ENCODE data around the gene ELP1. TPM values are rescaled to one million over a fixed set of nuclear protein-coding genes. Genes with fewer than 3 reads are reported as not detected.

Gene ELP1
- polyA plus RNA-seq, 1 donor (not counting 4 experiments of a cell fraction or from before 2014, with no cell fraction given), result 49.6 TPM

DNA sequence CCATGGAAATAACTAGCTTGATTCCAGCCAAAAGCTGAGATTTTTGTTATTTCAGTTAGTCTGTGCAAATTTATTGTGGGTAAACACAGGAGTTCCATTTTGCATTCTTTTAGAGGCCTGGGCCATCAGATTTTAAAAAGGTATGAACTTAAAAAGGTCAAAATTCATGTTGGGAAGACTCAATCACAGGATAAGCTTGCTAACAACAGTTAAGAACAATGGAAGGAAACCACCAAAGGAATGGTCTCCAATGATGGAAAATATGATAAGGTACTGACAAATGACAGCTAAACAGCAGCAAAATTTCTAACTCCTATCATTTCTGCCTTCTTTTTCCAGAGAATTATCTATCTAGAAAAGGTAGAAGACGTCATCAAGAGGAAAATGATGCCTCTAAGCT is 16.2 kb upstream of the ELP1 start:
- H3K4me2 ChIP-seq (ENCODE audit: control insufficient read depth, extremely low read depth, insufficient read depth, low read depth, low read length), result no peak overlapping the region
- no peak overlapping the region for H3K4me3 ChIP-seq (ENCODE audit: control insufficient read depth in 2 of 3, extremely low read depth in 1 of 3, insufficient read depth in 2 of 3, low read depth in 1 of 3, low read length in 3 of 3)
- H3K9me1 ChIP-seq (ENCODE audit: control insufficient read depth, extremely low read depth, insufficient read depth, low read length), result no peaks in the 10 kb centered on the region
- H4K20me1 ChIP-seq (ENCODE audit: control insufficient read depth, extremely low read depth, insufficient read depth, low read length), result no peaks in the 10 kb centered on the region
- TF ChIP-seq EZH2 (IDR thresholded peaks at IDR 0.05; ENCODE audit: low read length), result no peak
- TF ChIP-seq, protein P1, sequence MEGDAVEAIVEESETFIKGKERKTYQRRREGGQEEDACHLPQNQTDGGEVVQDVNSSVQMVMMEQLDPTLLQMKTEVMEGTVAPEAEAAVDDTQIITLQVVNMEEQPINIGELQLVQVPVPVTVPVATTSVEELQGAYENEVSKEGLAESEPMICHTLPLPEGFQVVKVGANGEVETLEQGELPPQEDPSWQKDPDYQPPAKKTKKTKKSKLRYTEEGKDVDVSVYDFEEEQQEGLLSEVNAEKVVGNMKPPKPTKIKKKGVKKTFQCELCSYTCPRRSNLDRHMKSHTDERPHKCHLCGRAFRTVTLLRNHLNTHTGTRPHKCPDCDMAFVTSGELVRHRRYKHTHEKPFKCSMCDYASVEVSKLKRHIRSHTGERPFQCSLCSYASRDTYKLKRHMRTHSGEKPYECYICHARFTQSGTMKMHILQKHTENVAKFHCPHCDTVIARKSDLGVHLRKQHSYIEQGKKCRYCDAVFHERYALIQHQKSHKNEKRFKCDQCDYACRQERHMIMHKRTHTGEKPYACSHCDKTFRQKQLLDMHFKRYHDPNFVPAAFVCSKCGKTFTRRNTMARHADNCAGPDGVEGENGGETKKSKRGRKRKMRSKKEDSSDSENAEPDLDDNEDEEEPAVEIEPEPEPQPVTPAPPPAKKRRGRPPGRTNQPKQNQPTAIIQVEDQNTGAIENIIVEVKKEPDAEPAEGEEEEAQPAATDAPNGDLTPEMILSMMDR (optimal IDR thresholded peaks at IDR 0.05 in 1 of 3, IDR thresholded peaks at IDR 0.05 in 1 of 3, conservative IDR thresholded peaks at IDR 0.05 in 1 of 3; ENCODE audit: extremely low read depth in 1 of 3, insufficient read depth in 2 of 3, low read length in 3 of 3), result no peak
- no peaks in the 10 kb centered on the region for H3K9me3 ChIP-seq (ENCODE audit: control insufficient read depth, low read depth, low read length)
- no peak overlapping the region for H3K9ac ChIP-seq (ENCODE audit: control insufficient read depth, extremely low read depth, insufficient read depth, low read length)
- no peak overlapping the region for H2AFZ ChIP-seq (ENCODE audit: control insufficient read depth, low read length)
- H3K27me3 ChIP-seq (ENCODE audit: control insufficient read depth, extremely low read depth, insufficient read depth, low read length), result no peaks in the 10 kb centered on the region
- no peaks in the 10 kb centered on the region for H3K4me1 ChIP-seq (ENCODE audit: control insufficient read depth, extremely low read depth, insufficient read depth, low read length)
- no peak overlapping the region for H3K27ac ChIP-seq (ENCODE audit: control insufficient read depth, insufficient read depth, low read length)
- H3K36me3 ChIP-seq (ENCODE audit: control insufficient read depth in 2 of 2, extremely low read depth in 1 of 2, insufficient read depth in 2 of 2, low read length in 2 of 2), result peaks cover 0 to 6% of the 10 kb centered on the region in 2 experiments
- FAIRE-seq, result no peak
- DNase-seq (ENCODE audit: low read depth, low spot score), result no peak
- dilution Hi-C loops (cut with MboI; ENCODE audit: extremely low pct_ligation_motif_present, low sequenced_read_pairs), result no loop called here
- H3K79me2 ChIP-seq (ENCODE audit: control insufficient read depth, insufficient read depth, low read length), result no peaks in the 10 kb centered on the region

DNA sequence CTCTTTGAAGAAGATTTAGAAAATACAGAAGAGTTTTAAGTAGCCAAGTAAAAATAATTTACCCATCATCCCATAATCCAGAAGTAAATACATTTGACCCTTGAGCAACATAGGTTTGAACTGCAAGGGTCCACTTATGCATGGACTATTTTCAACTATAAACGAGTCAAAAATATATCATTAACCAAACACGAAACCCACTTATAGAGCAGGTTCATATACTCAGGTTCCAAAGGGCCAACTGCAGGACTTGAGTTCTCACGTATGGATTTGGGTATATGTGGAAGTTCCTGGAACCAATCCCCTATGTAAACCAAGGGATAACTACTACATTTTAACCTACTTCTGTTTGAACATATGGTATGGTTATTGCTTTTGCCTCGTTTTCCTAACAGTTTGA is 6.1 kb upstream of the ELP1 start:
- no peaks in the 10 kb centered on the region for H3K9me3 ChIP-seq (ENCODE audit: control insufficient read depth, low read depth, low read length)
- no peak for TF ChIP-seq EZH2 (IDR thresholded peaks at IDR 0.05; ENCODE audit: low read length)
- TF ChIP-seq, protein P1 (optimal IDR thresholded peaks at IDR 0.05 in 1 of 3, IDR thresholded peaks at IDR 0.05 in 1 of 3, conservative IDR thresholded peaks at IDR 0.05 in 1 of 3; ENCODE audit: extremely low read depth in 1 of 3, insufficient read depth in 2 of 3, low read length in 3 of 3), result no peak
- dilution Hi-C loops (cut with MboI; ENCODE audit: extremely low pct_ligation_motif_present, low sequenced_read_pairs), result no loop called here
- no peaks in the 10 kb centered on the region for H4K20me1 ChIP-seq (ENCODE audit: control insufficient read depth, extremely low read depth, insufficient read depth, low read length)
- no peak overlapping the region for H3K4me2 ChIP-seq (ENCODE audit: control insufficient read depth, extremely low read depth, insufficient read depth, low read depth, low read length)
- H3K9me1 ChIP-seq (ENCODE audit: control insufficient read depth, extremely low read depth, insufficient read depth, low read length), result no peaks in the 10 kb centered on the region
- H3K36me3 ChIP-seq (ENCODE audit: control insufficient read depth in 2 of 2, extremely low read depth in 1 of 2, insufficient read depth in 2 of 2, low read length in 2 of 2), result peaks cover 10 to 14% of the 10 kb centered on the region in 2 experiments
- H3K27ac ChIP-seq (ENCODE audit: control insufficient read depth, insufficient read depth, low read length), result no peak overlapping the region
- no peak overlapping the region for H2AFZ ChIP-seq (ENCODE audit: control insufficient read depth, low read length)
- no peak overlapping the region for H3K9ac ChIP-seq (ENCODE audit: control insufficient read depth, extremely low read depth, insufficient read depth, low read length)
- DNase-seq (ENCODE audit: low read depth, low spot score), result no peak
- H3K79me2 ChIP-seq (ENCODE audit: control insufficient read depth, insufficient read depth, low read length), result peaks cover 5% of the 10 kb centered on the region
- H3K27me3 ChIP-seq (ENCODE audit: control insufficient read depth, extremely low read depth, insufficient read depth, low read length), result no peaks in the 10 kb centered on the region
- peaks cover 6% of the 10 kb centered on the region for H3K4me1 ChIP-seq (ENCODE audit: control insufficient read depth, extremely low read depth, insufficient read depth, low read length)
- FAIRE-seq, result no peak
- no peak overlapping the region for H3K4me3 ChIP-seq (ENCODE audit: control insufficient read depth in 2 of 3, extremely low read depth in 1 of 3, insufficient read depth in 2 of 3, low read depth in 1 of 3, low read length in 3 of 3)
